Cardiac muscle cell (in vitro differentiated cells and primary cell): Measurements from ENCODE around the gene RGS9BP. TPM values are rescaled to one million over a fixed set of nuclear protein-coding genes. Genes with fewer than 3 reads are reported as not detected.
"Not testable (repeated sequence)": the region's sequence is repeated elsewhere in the genome, so short reads cannot be mapped to it uniquely, and the experiment has no call there.

Experiments used
- DNase-seq, 2 donors: peaks; one replicate each; pipeline versions ENCODE4 v3.0.0 to v3.0.0-alpha.2; 2010 to 2017; ENCODE audit warnings: low read depth in 1 of 2, low spot score in 1 of 2
- H3K27ac ChIP-seq: fragments of 200-600 bp; sonication (generic); 2 replicates; pipeline ENCODE4 v1.5.1; 2016
- H3K27me3 ChIP-seq: fragments of 200-600 bp; sonication (generic); 2 replicates; pipeline ENCODE4 v1.6.0; 2016; ENCODE audit warnings: control low read depth
- H3K36me3 ChIP-seq: fragments of 200-600 bp; sonication (generic); 2 replicates; pipeline ENCODE4 v1.5.1; 2016; ENCODE audit warnings: control low read depth
- H3K4me1 ChIP-seq: fragments of 200-600 bp; sonication (generic); 2 replicates; pipeline ENCODE4 v1.8.1; 2017; ENCODE audit warnings: low read depth, mild to moderate bottlenecking, mixed run types
- H3K4me3 ChIP-seq: fragments of 200-600 bp; sonication (generic); 2 replicates; pipeline ENCODE4 v1.5.1; 2016; ENCODE audit warnings: mild to moderate bottlenecking
- H3K9me3 ChIP-seq: fragments of 200-600 bp; sonication (generic); 2 replicates; pipeline ENCODE4 v1.5.1; 2017; ENCODE audit warnings: low read depth, mild to moderate bottlenecking, control low read depth
- polyA plus RNA-seq: library from polyadenylated mRNA; unstranded; fragments of >200 nt; fragmentation: Nextera tagmentation; extraction: Ambion mirVana; gene quantifications from 2 replicates; pipeline ENCODE4 v1.2.1, GENCODE V29; 2016
- total RNA-seq: library from RNA; depleted of rRNA; stranded (reverse); fragments of >200 nt; gene quantifications from 2 replicates; pipeline ENCODE4 v1.2.3, GENCODE V29; 2016
- TF ChIP-seq, protein P1 (sequence below): IDR thresholded peaks from 2 replicates; pipeline ENCODE4 v1.5.1; 2012; ENCODE audit warnings: low read depth, mild to moderate bottlenecking, low read length

Gene RGS9BP
- total and polyA plus RNA-seq, 2 experiments from 2014 or later = 1.0 TPM; not detected in 1

DNA sequence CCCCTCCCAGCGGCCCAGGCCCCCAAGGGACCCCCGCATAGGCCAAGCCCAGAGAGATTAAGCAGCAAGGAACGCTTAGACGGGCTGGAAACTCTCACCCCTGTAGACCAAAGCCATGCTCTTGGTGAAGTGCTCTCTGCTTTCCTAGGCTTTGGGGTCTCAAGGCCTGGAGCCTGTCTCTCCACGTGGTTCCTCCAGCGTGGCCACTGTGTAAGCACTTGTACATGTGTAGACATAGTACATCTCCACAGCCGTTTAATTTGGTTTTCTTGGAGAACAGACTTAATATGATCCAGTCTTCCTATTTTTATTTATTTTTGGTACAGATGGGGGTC lies 17.0 kb downstream of the RGS9BP start:
- H3K27me3 ChIP-seq = no peaks in the 10 kb centered on the region
- TF ChIP-seq, protein P1, sequence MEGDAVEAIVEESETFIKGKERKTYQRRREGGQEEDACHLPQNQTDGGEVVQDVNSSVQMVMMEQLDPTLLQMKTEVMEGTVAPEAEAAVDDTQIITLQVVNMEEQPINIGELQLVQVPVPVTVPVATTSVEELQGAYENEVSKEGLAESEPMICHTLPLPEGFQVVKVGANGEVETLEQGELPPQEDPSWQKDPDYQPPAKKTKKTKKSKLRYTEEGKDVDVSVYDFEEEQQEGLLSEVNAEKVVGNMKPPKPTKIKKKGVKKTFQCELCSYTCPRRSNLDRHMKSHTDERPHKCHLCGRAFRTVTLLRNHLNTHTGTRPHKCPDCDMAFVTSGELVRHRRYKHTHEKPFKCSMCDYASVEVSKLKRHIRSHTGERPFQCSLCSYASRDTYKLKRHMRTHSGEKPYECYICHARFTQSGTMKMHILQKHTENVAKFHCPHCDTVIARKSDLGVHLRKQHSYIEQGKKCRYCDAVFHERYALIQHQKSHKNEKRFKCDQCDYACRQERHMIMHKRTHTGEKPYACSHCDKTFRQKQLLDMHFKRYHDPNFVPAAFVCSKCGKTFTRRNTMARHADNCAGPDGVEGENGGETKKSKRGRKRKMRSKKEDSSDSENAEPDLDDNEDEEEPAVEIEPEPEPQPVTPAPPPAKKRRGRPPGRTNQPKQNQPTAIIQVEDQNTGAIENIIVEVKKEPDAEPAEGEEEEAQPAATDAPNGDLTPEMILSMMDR = no peak
- no peaks in the 10 kb centered on the region for H3K36me3 ChIP-seq
- H3K4me1 ChIP-seq = peaks cover 5% of the 10 kb centered on the region
- H3K4me3 ChIP-seq = peak overlapping the region; percentile 43
- no peak for DNase-seq
- no peaks in the 10 kb centered on the region for H3K9me3 ChIP-seq
- no peak overlapping the region for H3K27ac ChIP-seq

DNA sequence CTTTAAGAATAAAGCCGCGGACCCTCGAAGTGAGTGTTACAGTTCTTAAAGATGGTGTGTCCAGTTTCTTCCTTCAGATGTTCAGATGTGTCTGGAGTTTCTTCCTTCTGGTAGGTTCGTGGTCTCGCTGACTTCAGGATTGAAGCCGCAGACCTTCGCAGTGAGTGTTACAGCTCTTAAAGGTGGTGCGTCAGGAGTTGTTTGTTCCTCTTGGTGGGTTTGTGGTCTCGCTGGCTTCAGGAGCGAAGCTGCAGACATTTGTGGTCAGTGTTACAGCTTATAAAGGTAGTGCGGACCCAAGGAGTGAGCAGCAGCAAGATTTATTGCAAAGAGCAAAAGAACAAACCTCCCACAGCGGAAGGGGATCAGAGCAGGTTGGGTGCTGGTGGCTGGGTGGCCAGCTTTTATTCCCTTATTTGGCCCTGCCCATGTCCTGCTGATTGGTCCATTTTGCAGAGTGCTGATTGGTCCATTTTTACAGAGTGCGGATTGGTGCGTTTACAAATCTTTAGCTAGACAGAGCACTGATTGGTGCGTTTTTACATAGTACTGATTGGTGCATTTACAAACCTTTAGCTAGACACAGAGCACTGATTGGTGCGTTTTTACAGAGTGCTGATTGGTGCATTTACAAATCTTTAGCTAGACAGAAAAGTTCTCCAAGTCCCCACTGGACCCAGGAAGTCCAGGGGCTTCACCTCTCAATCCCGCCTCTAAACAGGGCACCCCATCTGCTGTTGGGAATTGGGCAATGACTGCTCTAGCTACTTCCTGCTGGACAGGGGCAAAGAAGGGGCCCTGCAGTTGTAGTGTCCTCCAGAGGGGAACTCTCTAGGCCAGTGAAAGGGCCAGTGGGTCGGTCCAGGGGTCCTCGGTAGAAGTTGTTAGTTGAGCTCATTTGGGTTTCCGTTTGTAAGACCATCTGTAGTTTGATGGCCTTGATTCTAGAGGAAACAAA lies 17.8 kb downstream of the RGS9BP start:
- not testable (repeated sequence) for H3K27me3 ChIP-seq, H3K9me3 ChIP-seq, H3K36me3 ChIP-seq, H3K4me1 ChIP-seq, H3K27ac ChIP-seq, DNase-seq, H3K4me3 ChIP-seq

DNA sequence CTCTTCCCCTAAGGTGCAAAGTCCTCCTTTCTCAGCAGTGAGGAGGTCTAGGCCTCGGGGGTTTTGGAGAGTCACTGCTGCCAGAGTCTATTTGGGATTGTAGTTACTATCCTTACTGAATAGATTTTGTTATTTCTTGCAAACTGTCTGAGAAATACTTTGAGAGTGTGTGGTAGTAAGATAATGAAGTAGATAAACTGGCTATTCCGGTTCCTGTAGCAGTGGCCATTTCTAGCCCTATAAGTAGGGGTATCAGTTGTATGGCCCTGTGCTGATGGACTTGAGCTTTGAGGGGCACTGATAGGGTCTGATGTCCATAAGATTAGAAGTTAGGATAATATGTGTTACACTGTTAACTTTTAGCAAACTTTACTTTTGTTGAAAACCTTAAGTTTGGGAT lies 18.7 kb downstream of the RGS9BP start:
- not testable (repeated sequence) for H3K4me1 ChIP-seq, H3K9me3 ChIP-seq, DNase-seq, H3K36me3 ChIP-seq, H3K27ac ChIP-seq, H3K4me3 ChIP-seq, H3K27me3 ChIP-seq

DNA sequence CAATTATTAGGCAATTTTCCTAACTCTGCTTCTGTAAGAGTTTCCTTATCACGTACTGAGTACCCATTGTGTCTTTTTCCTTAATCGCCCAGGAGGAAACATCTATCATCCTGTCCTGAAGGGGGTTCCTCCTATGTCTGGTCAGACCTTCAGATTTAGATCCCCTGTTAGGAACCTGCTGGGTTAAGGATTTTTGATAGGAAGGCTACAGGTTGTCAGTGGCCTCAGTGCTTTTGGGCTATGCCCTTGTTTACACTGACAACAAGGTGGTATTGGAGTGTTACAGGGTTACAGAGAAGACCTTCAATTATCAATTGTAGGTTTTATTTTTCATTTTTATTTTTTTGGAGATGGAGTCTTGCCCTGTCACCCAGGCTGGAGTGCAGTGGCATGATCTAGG lies 19.2 kb downstream of the RGS9BP start:
- not testable (repeated sequence) for H3K4me1 ChIP-seq, H3K36me3 ChIP-seq

DNA sequence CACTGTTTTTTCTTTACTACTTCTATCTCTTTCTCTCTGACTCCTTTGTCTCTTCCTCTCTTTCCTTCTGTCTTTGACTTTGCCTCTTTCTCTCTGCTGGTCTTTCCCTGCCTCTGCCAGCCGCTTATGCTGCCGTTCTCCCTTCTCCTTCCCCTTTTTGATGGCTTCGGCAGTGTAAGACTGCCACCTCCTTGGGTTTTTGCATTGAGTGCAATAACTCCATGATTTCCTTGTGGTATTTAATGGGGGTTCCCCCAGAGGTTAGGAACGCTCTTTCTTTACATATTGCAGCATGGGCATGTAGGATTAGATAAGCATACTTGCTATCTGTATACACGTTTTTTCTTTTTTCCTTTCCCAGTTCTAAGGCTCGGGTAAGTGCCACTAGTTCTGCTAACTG lies 19.9 kb downstream of the RGS9BP start:
- H3K9me3 ChIP-seq, H3K27ac ChIP-seq, H3K27me3 ChIP-seq, H3K36me3 ChIP-seq, H3K4me1 ChIP-seq, H3K4me3 ChIP-seq, DNase-seq: not testable (repeated sequence)

More for the DNA sequence above, 19.2 kb downstream of the RGS9BP start:
- not testable (repeated sequence) for DNase-seq, H3K9me3 ChIP-seq, H3K27me3 ChIP-seq, H3K27ac ChIP-seq, H3K4me3 ChIP-seq

DNA sequence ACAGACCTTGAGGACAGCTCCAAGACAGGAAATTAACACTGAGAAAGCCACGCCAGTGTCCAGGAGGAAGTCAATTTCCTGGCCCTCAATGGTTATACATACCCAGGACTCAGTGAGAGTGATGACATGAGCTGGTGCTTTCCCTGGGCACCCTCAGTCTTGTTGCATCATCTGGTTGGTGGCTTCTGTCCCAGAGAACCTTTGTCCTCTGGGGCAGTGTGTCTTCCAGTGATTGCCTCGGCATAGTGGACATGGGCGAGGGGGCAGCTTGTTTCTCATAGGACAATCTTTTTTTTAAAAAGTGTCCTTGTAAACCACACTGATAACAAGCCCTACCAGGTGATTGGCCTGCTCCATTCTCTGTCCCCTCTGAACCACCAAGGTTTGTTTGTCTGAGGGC lies 21.1 kb downstream of the RGS9BP start:
- H3K27ac ChIP-seq, DNase-seq, H3K36me3 ChIP-seq, H3K4me3 ChIP-seq, H3K9me3 ChIP-seq, H3K4me1 ChIP-seq, H3K27me3 ChIP-seq: not testable (repeated sequence)

DNA sequence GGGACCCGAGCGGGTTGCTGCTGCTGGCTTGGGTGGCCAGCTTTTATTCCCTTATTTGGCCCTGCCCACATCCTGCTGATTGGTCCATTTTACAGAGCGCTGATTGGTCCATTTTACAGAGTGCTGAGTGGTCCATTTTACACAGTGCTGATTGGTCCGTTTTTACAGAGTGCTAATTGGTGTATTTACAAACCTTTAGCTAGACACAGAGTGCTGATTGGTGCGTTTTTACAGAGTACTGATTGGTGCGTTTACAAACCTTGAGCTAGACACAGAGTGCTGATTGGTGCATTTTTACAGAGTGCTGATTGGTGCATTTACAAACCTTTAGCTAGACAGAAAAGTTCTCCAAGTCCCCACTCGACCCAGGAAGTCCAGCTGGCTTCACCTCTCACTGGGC lies 24.5 kb downstream of the RGS9BP start:
- not testable (repeated sequence) for H3K4me1 ChIP-seq, H3K27ac ChIP-seq, H3K9me3 ChIP-seq, H3K36me3 ChIP-seq, H3K4me3 ChIP-seq, DNase-seq, H3K27me3 ChIP-seq

DNA sequence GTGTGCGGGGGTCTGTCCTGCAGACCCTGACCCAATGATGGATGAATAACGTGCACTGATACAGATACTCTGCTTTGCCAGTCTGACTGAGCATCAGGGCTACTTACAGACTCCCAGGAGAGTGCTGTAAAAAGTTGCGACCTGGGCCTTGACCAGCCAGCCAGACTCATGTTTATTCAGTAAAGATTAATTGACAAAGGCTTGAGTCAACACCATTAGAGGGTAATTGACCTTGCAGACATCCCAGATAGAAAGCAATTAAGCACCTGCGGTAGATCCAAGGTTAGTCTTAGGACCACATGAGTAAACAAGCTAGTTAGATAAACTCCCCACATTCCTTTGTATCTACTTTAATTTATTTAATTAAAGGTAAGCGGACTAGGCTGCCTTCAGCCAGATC lies 26.4 kb downstream of the RGS9BP start:
- H3K9me3 ChIP-seq = no peaks in the 10 kb centered on the region
- no peaks in the 10 kb centered on the region for H3K4me1 ChIP-seq
- H3K27ac ChIP-seq = no peak overlapping the region
- H3K27me3 ChIP-seq = no peaks in the 10 kb centered on the region
- DNase-seq = no peak
- H3K4me3 ChIP-seq = no peak overlapping the region
- no peaks in the 10 kb centered on the region for H3K36me3 ChIP-seq
- TF ChIP-seq, protein P1 = no peak

DNA sequence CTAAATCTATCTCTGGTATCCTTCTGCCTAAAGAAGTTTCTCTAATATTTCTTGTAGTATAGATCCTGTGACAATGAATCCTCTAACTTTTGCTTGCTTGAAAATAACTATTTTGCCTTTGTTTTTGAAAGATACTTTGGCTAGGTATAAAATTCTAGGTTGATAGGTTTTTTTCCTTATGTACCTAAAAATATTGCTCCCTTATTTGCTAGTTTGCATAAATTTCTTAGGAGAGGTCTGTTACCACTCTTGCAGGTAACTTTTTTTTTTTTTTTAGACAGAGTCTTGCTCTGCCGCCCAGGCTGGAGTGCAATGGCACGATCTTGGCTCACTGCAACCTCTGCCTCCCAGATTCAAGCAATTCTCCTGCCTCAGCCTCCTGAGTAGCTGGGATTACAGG lies 28.4 kb downstream of the RGS9BP start:
- H3K36me3 ChIP-seq, H3K4me1 ChIP-seq, H3K27ac ChIP-seq, H3K4me3 ChIP-seq, H3K27me3 ChIP-seq, DNase-seq, H3K9me3 ChIP-seq: not testable (repeated sequence)
